ENCODE results near the gene SLC35E1. TPM values are rescaled to one million over a fixed set of nuclear protein-coding genes. Genes with fewer than 3 reads are reported as not detected.
A peak's percentile ranks its signal among the peaks of the same experiment; 100 is the strongest.
"Not testable (repeated sequence)": the region's sequence is repeated elsewhere in the genome, so short reads cannot be mapped to it uniquely, and the experiment has no call there.

The SLC35E1 gene
- total RNA-seq, 2 experiments from 2014 or later: 43.4 to 44.5 TPM

GRCh38 chr19:16571822-16572331 is 338 bp downstream of the SLC35E1 start:
- Mint-ChIP-seq H3K4me3 (peak overlapping the region; percentile 95), H3K4me1 (peaks cover 42% of the 10 kb centered on the region), H3K27me3 (no peaks in the 10 kb centered on the region), H3K9me3 (no peaks in the 10 kb centered on the region), H3K27ac (peak overlapping the region; percentile 88), H3K36me3 (peaks cover 26% of the 10 kb centered on the region)
- ATAC-seq (ENCODE audit: low read depth) (peak; percentile 46), DNase-seq (no peak)
- POLR2A ChIA-PET: interaction anchor here (0.6 to 3.7 kb wide), 7 partner anchors 12 to 56 kb away, joined by 3 to 38 read pairs (median 8); partner anchors contain the start of gene MED26

GRCh38 chr19:16571283-16571682 is 932 bp downstream of the SLC35E1 start:
- no peaks in the 10 kb centered on the region for H3K27me3 Mint-ChIP-seq
- peaks cover 30% of the 10 kb centered on the region for H3K36me3 Mint-ChIP-seq
- no peak for DNase-seq
- peak overlapping the region; percentile 88 for H3K27ac Mint-ChIP-seq
- no peaks in the 10 kb centered on the region for H3K9me3 Mint-ChIP-seq
- H3K4me3 Mint-ChIP-seq: peak overlapping the region; percentile 95
- peaks cover 48% of the 10 kb centered on the region for H3K4me1 Mint-ChIP-seq
- POLR2A ChIA-PET: interaction anchor here (0.6 to 1.4 kb wide), 3 partner anchors 16 to 56 kb away, joined by 3 read pairs; partner anchors contain the start of gene MED26
- no peak for ATAC-seq (ENCODE audit: low read depth)

DNA sequence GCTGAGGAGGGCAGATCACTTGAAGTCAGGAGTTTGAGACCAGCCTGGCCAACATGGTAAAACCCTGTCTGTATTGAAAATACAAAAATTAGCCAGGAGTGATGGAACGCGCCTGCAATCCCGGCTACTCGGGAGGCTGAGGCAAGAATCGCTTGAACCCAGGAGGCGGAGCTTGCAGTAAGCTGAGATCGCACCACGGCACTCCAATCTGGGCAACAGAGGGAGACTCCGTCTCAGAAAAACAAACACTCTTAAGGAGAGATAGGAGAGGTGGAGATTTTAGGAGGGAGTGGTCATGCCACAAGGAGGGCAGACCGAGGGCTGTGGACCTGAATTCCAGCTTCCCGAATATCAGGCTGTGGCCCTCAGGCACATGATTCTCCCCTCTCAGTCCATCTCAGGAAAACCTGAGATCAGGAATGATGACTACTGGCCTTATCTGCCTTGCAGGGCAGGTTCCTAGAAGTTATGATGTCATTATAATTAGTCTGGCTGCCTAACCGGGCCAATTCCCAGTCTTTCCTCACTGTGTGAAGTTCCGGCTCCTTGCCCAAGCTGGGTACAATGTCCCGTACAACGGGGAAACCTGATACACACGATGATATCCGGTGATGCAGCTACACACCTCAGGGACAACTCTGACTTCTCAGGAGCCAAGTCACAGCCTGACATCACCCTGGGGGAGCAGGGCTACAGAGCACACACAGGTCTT is 2.5 kb downstream of the SLC35E1 start:
- H3K4me1 Mint-ChIP-seq: peaks cover 51% of the 10 kb centered on the region
- peak overlapping the region; percentile 73 for H3K27ac Mint-ChIP-seq
- no peaks in the 10 kb centered on the region for H3K9me3 Mint-ChIP-seq
- no peaks in the 10 kb centered on the region for H3K27me3 Mint-ChIP-seq
- POLR2A ChIA-PET: interaction anchor here (1.0 kb wide), 1 partner anchor 59 kb away, joined by 5 read pairs; the partner anchor contains the start of gene MED26
- peaks cover 35% of the 10 kb centered on the region for H3K36me3 Mint-ChIP-seq
- DNase-seq (no peak), ATAC-seq (ENCODE audit: low read depth) (no peak)
- H3K4me3 Mint-ChIP-seq: peak overlapping the region; percentile 95

DNA sequence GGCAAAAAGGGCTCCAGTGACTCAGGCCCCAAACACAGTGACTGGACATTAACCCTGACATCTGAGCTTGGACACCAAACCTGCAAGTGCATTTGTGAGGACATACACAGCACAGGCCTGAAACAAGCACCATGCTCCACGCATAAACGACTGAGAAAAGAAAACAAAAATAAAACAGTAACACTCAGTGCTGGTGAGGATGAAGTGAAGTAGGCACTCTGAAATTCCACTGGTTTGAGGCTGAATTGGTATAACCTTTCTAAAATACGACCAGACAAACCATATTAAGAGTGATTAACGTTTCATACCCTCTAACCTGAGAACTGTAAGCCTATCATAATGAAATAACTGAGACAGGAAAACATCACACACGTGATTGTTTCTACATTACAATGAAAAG is 5.5 kb downstream of the SLC35E1 start:
- POLR2A ChIA-PET: interaction anchor here (0.6 to 1.5 kb wide), 8 partner anchors 11 to 201 kb away, joined by 3 to 9 read pairs (median 4); partner anchors contain the start of genes CHERP and MED26
- peaks cover 45% of the 10 kb centered on the region for H3K36me3 Mint-ChIP-seq
- peaks cover 40% of the 10 kb centered on the region for H3K4me1 Mint-ChIP-seq
- ATAC-seq (ENCODE audit: low read depth) (peak; percentile 1), DNase-seq (no peak)
- H3K27me3 Mint-ChIP-seq: no peaks in the 10 kb centered on the region
- peak overlapping the region; percentile 100 for H3K27ac Mint-ChIP-seq
- H3K9me3 Mint-ChIP-seq: no peaks in the 10 kb centered on the region
- H3K4me3 Mint-ChIP-seq: peak overlapping the region; percentile 86

DNA sequence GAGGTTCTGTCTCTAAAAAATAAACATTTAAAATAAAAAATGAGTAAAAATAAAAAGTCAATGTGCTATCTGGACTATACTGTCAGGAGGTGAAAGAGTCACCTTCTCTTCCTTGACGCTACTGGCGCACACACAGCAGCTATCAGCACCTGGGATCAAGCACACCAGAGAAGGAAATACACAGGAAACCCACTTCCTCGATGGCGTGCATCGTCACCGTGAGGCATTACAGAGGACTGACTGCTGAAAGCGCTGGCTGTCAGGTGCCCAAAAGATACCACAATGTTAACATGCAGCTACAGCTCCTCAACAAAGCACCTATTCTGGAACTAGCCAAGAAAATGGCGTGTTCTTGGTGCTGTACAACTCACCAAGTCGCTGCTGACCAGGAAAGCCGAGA is 6.1 kb downstream of the SLC35E1 start:
- no peaks in the 10 kb centered on the region for H3K27me3 Mint-ChIP-seq
- peak overlapping the region; percentile 86 for H3K4me3 Mint-ChIP-seq
- peak overlapping the region; percentile 100 for H3K27ac Mint-ChIP-seq
- ATAC-seq (ENCODE audit: low read depth): peak; percentile 98
- peaks cover 38% of the 10 kb centered on the region for H3K4me1 Mint-ChIP-seq
- H3K9me3 Mint-ChIP-seq: no peaks in the 10 kb centered on the region
- H3K36me3 Mint-ChIP-seq: peaks cover 48% of the 10 kb centered on the region
- POLR2A ChIA-PET: interaction anchor here (0.8 to 1.5 kb wide), 6 partner anchors 16 to 63 kb away, joined by 3 to 9 read pairs (median 6); partner anchors contain the start of genes CHERP and MED26
- DNase-seq: peak; percentile 72

GRCh38 chr19:16564842-16565241 is 7.4 kb downstream of the SLC35E1 start:
- peaks cover 54% of the 10 kb centered on the region for H3K36me3 Mint-ChIP-seq
- POLR2A ChIA-PET: interaction anchor here (1.3 kb wide), 1 partner anchor 22 kb away, joined by 4 read pairs; no protein-coding TSS in a partner anchor
- peak overlapping the region; percentile 16 for H3K4me3 Mint-ChIP-seq

DNA sequence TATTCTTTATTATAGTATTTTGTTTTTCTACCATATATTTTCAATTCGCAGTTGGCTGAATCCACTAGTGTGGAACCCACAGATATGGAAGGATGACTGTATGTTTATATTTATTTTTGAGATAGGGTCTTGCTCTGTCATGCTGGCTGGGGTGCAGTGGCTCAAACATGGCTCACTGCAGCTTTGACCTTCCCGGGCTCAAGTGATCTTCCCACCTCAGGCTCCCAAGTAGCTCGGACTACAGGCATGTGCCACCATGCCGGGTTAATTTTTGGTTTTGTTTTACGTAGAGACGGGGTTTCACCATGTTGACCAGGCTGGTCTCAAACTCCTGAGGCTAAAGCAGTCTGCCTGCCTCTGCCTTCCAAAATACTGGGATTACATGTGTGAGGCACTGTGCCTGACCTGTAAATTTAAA is 9.6 kb downstream of the SLC35E1 start:
- Mint-ChIP-seq H3K27me3 (no peaks in the 10 kb centered on the region), H3K27ac (no peak overlapping the region), H3K4me1 (peaks cover 23% of the 10 kb centered on the region), H3K36me3 (peaks cover 52% of the 10 kb centered on the region), H3K4me3 (no peak overlapping the region), H3K9me3 (no peaks in the 10 kb centered on the region)
- DNase-seq (no peak), ATAC-seq (ENCODE audit: low read depth) (no peak)
- POLR2A ChIA-PET: interaction anchor here (1.2 kb wide), 1 partner anchor 9 kb away, joined by 3 read pairs; no protein-coding TSS in a partner anchor

More at GRCh38 chr19:16564842-16565241, 7.4 kb downstream of the SLC35E1 start:
- no peaks in the 10 kb centered on the region for H3K9me3 Mint-ChIP-seq
- DNase-seq (no peak), ATAC-seq (ENCODE audit: low read depth) (no peak)
- H3K27ac Mint-ChIP-seq: peak overlapping the region; percentile 56
- H3K27me3 Mint-ChIP-seq: no peaks in the 10 kb centered on the region
- H3K4me1 Mint-ChIP-seq: peaks cover 34% of the 10 kb centered on the region

DNA sequence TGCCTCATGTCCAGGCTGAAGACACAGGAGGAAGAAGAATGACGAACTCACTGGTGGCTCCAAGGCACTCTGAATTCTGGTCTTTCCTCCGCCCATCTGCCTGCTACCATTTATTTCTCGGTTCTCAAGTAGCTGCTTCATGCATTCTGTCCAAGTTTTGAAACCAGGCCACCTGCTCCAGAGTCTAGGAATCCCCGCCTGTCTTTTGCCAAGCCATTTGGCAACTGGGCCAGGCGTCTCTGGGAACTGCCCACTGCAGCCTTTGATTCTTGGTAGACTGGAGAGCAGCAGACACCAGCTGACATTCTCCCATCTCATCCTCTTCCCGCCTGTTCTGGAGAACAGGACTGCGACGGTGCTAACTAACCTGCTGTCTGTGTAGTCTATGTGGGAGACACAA is 10.8 kb downstream of the SLC35E1 start:
- Mint-ChIP-seq H3K4me3 (no peak overlapping the region), H3K27me3 (no peaks in the 10 kb centered on the region), H3K27ac (peak overlapping the region; percentile 45), H3K9me3 (no peaks in the 10 kb centered on the region), H3K4me1 (peaks cover 17% of the 10 kb centered on the region), H3K36me3 (peaks cover 47% of the 10 kb centered on the region)
- POLR2A ChIA-PET: no interaction called here
- no peak for ATAC-seq (ENCODE audit: low read depth)
- no peak for DNase-seq

DNA sequence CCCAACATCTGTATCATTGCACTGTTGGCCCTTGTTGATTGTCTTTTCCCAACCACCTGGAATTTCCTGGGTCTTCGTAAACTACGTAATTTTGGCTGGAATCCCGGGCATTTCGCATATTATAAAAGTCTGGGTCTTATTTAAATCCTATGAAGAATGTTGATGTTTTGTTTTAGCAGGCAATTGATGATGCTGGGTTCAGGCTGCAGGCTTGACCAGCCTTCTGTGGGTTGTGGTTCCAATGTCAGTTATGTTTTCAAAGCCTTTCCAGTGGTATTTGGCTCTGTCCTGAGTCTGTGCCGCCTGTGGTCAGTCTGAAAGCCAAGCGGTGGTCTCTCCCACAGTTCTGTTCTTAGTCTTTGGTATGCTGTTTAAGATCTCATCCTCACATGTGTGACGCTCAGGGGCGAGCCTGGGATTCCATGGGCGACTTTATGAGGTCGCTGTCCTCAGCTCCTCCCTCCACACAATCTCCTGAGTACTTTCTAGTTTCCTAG is 12.4 kb downstream of the SLC35E1 start:
- Mint-ChIP-seq H3K27me3 (no peaks in the 10 kb centered on the region), H3K4me3 (no peak overlapping the region), H3K36me3 (peaks cover 43% of the 10 kb centered on the region), H3K27ac (peak overlapping the region; percentile 57), H3K4me1 (peaks cover 17% of the 10 kb centered on the region), H3K9me3 (no peaks in the 10 kb centered on the region)
- DNase-seq: no peak
- ATAC-seq (ENCODE audit: low read depth): no peak
- POLR2A ChIA-PET: no interaction called here

DNA sequence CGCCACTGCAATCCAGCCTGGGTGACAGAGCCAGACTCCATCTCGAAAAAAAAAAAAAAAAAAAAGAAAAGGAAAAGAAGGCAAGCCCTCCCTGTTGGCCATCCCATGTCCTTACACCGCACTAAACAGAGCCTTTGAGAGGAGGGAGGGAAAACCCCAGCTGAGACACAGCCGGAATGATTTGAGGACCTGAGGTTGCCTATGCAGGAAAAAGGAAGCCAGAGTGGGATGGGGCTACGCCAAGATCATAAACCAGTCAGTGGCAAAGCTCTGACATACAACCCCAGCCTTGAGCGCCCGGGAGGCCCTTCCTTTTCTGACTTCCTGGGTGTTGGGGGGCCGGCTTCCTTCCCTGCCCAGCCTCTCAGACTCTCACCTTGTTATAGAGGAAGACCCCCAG is 17.4 kb downstream of the SLC35E1 start:
- H3K27ac Mint-ChIP-seq: peak overlapping the region; percentile 25
- DNase-seq (no peak), ATAC-seq (ENCODE audit: low read depth) (no peak)
- no peak overlapping the region for H3K4me3 Mint-ChIP-seq
- POLR2A ChIA-PET: no interaction called here
- H3K27me3 Mint-ChIP-seq: no peaks in the 10 kb centered on the region
- H3K4me1 Mint-ChIP-seq: peaks cover 11% of the 10 kb centered on the region
- no peaks in the 10 kb centered on the region for H3K9me3 Mint-ChIP-seq
- H3K36me3 Mint-ChIP-seq: peaks cover 36% of the 10 kb centered on the region

GRCh38 chr19:16551902-16552301 is 20.3 kb downstream of the SLC35E1 start:
- POLR2A ChIA-PET: interaction anchor here (0.7 to 1.2 kb wide), 2 partner anchors 12 to 252 kb away, joined by 4 read pairs; no protein-coding TSS in a partner anchor
- H3K4me3 Mint-ChIP-seq; DNase-seq; H3K27me3 Mint-ChIP-seq; ATAC-seq (ENCODE audit: low read depth); H3K9me3 Mint-ChIP-seq; H3K27ac Mint-ChIP-seq: not testable (repeated sequence)
- H3K36me3 Mint-ChIP-seq: peaks cover 23% of the 10 kb centered on the region
- H3K4me1 Mint-ChIP-seq: peaks cover 16% of the 10 kb centered on the region

- no peak for DNase-seq
Observed at GRCh38 chr19:16548956-16549355, 23.3 kb downstream of the SLC35E1 start.

GRCh38 chr19:16544473-16545231 is 27.6 kb downstream of the SLC35E1 start:
- POLR2A ChIA-PET: interaction anchor here (0.6 to 2.1 kb wide), 2 partner anchors 48 to 83 kb away, joined by 6 to 9 read pairs; partner anchors contain the start of gene MED26
- peak overlapping the region; percentile 35 for H3K27ac Mint-ChIP-seq
- peak overlapping the region; percentile 44 for H3K4me3 Mint-ChIP-seq
- no peak for ATAC-seq (ENCODE audit: low read depth)
- peaks cover 36% of the 10 kb centered on the region for H3K4me1 Mint-ChIP-seq
- H3K36me3 Mint-ChIP-seq: peaks cover 25% of the 10 kb centered on the region
- H3K27me3 Mint-ChIP-seq: no peaks in the 10 kb centered on the region
- H3K9me3 Mint-ChIP-seq: no peaks in the 10 kb centered on the region
- no peak for DNase-seq

More at GRCh38 chr19:16548956-16549355, 23.3 kb downstream of the SLC35E1 start:
- Mint-ChIP-seq H3K9me3 (no peaks in the 10 kb centered on the region), H3K27ac (no peak overlapping the region), H3K4me3 (no peak overlapping the region), H3K27me3 (no peaks in the 10 kb centered on the region), H3K4me1 (peaks cover 20% of the 10 kb centered on the region), H3K36me3 (peaks cover 24% of the 10 kb centered on the region)
- ATAC-seq (ENCODE audit: low read depth): no peak
- POLR2A ChIA-PET: no interaction called here
